SU-DHL-6 (cell line): ENCODE data around the gene CAMK1.

Experiments
- H2AFZ ChIP-seq: fragments of 200-600 bp; sonication (generic); 2 replicates; pipeline ENCODE4 v1.6.1; 2014; ENCODE audit warnings: low read depth, mild to moderate bottlenecking, moderate library complexity, mixed read lengths, antibody characterized with exemption, low read length; ENCODE audit not compliant: severe bottlenecking
- H3F3A ChIP-seq: fragments of 200-600 bp; shearing (Covaris generic); 2 replicates; pipeline ENCODE4 v1.6.0; 2016; ENCODE audit warnings: antibody characterized with exemption, mild to moderate bottlenecking; ENCODE audit not compliant: insufficient read depth
- H3K27ac ChIP-seq: fragments of 200-600 bp; sonication (generic); 2 replicates; pipeline ENCODE4 v1.5.1; 2016; ENCODE audit warnings: low read depth, mild to moderate bottlenecking, low read length, moderate library complexity, mixed read lengths
- H3K27me3 ChIP-seq: fragments of 200-600 bp; sonication (generic), shearing (Covaris generic); 2 replicates; pipeline ENCODE4 v1.6.0; 2014; ENCODE audit warnings: mild to moderate bottlenecking, low read length
- H3K36me3 ChIP-seq: fragments of 200-600 bp; sonication (generic); 2 replicates; pipeline ENCODE4 v1.6.1; 2014; ENCODE audit warnings: mild to moderate bottlenecking, low read length, mixed read lengths
- H3K4me2 ChIP-seq: fragments of 300-600, 200-600 bp; shearing (Covaris generic), sonication (generic); 2 replicates; pipeline ENCODE4 v1.6.0; 2014; ENCODE audit warnings: low read length, low read depth, mild to moderate bottlenecking; ENCODE audit not compliant: poor library complexity, severe bottlenecking
- H3K4me3 ChIP-seq: fragments of 200-600 bp; sonication (generic); 2 replicates; pipeline ENCODE4 v1.5.1; 2014; ENCODE audit warnings: antibody characterized with exemption, low read length, mild to moderate bottlenecking, mixed read lengths; ENCODE audit not compliant: insufficient read depth, poor library complexity, severe bottlenecking
- H3K79me2 ChIP-seq: fragments of 200-600 bp; sonication (generic); 2 replicates; pipeline ENCODE4 v1.6.1; 2014; ENCODE audit warnings: mild to moderate bottlenecking, low read length, moderate library complexity; ENCODE audit not compliant: insufficient read depth
- H3K9ac ChIP-seq: fragments of 200-600 bp; sonication (generic); 2 replicates; pipeline ENCODE4 v1.7.0; 2014; ENCODE audit warnings: mild to moderate bottlenecking, low read length
- H3K9me2 ChIP-seq: fragments of 200-600 bp; sonication (generic); replicated peaks from 2 replicates; pipeline ENCODE4 v1.6.1; 2014; ENCODE audit warnings: low read length; ENCODE audit not compliant: insufficient read depth
- H3K9me3 ChIP-seq: fragments of 200-600 bp; sonication (generic); 2 replicates; pipeline ENCODE4 v1.6.1; 2014; ENCODE audit warnings: low read length, mixed read lengths; ENCODE audit not compliant: insufficient read depth
- H4K20me1 ChIP-seq: fragments of 200-600 bp; sonication (generic); 2 replicates; pipeline ENCODE4 v1.6.1; 2014; ENCODE audit warnings: low read depth, mild to moderate bottlenecking, antibody characterized with exemption, low read length, moderate library complexity, mixed read lengths
- EZH2phosphoT487 ChIP-seq: fragments of 200-600 bp; sonication (generic), shearing (Covaris generic); conservative IDR thresholded peaks from 2 replicates; pipeline ENCODE4 v1.6.1; 2018; ENCODE audit warnings: mild to moderate bottlenecking, antibody characterized with exemption, low read length, moderate library complexity, mixed read lengths
- TF ChIP-seq, protein P1 (sequence below): fragments of 200-600 bp; sonication (generic); IDR thresholded peaks from one replicate; pipeline ENCODE4 v1.5.1; 2017; ENCODE audit warnings: antibody characterized with exemption, mild to moderate bottlenecking, low read length, moderate library complexity; ENCODE audit not compliant: insufficient read depth, poor library complexity, severe bottlenecking

Gene CAMK1

DNA sequence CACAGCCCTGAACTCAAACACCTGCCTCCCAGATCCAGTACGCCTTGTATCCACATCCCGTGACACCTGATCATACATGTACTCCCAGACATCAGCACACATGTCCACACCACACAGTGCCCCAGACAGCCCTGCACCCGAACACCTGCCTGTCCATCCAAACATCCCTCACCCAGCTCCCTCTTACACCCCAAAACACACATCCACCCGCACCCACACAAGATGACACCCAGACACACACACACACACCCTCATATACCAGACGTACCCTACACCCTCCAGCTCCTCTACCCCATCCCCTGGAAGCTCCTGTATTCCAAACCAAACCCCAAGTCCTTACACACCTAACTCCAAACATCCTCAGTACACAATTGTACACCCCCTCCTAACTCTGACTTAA is 735 bp downstream of the CAMK1 start:
- Histone ChIP-seq H3K4me3 (no peak overlapping the region), H3K9ac (no peak overlapping the region), H3K36me3 (no peaks in the 10 kb centered on the region), H3K27ac (no peak overlapping the region), H3F3A (0 out of 2 replicates have a peak, but pooled peaks cover 4% of the 10 kb centered on the region), H3K27me3 (no peaks in the 10 kb centered on the region), H3K4me2 (no peak overlapping the region), H2AFZ (no peak overlapping the region), H4K20me1 (no peaks in the 10 kb centered on the region), H3K79me2 (no peaks in the 10 kb centered on the region), H3K9me2 (no peaks in the 10 kb centered on the region), H3K9me3 (no peaks in the 10 kb centered on the region)
- TF ChIP-seq, protein P1, sequence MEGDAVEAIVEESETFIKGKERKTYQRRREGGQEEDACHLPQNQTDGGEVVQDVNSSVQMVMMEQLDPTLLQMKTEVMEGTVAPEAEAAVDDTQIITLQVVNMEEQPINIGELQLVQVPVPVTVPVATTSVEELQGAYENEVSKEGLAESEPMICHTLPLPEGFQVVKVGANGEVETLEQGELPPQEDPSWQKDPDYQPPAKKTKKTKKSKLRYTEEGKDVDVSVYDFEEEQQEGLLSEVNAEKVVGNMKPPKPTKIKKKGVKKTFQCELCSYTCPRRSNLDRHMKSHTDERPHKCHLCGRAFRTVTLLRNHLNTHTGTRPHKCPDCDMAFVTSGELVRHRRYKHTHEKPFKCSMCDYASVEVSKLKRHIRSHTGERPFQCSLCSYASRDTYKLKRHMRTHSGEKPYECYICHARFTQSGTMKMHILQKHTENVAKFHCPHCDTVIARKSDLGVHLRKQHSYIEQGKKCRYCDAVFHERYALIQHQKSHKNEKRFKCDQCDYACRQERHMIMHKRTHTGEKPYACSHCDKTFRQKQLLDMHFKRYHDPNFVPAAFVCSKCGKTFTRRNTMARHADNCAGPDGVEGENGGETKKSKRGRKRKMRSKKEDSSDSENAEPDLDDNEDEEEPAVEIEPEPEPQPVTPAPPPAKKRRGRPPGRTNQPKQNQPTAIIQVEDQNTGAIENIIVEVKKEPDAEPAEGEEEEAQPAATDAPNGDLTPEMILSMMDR = no peak
- no peak for TF ChIP-seq EZH2phosphoT487

- TF ChIP-seq, protein P1 = no peak
- TF ChIP-seq EZH2phosphoT487 = no peak
Observed at GRCh38 chr3:9768141-9768775, 1.5 kb downstream of the CAMK1 start.

GRCh38 chr3:9767418-9767817 is 2.3 kb downstream of the CAMK1 start:
- Histone ChIP-seq H3K27me3 (no peaks in the 10 kb centered on the region), H3F3A (0 out of 2 replicates have a peak, but pooled peaks cover 4% of the 10 kb centered on the region), H2AFZ (no peak overlapping the region), H4K20me1 (no peaks in the 10 kb centered on the region), H3K9me2 (no peaks in the 10 kb centered on the region), H3K27ac (no peak overlapping the region), H3K4me3 (no peak overlapping the region), H3K9ac (no peak overlapping the region), H3K36me3 (no peaks in the 10 kb centered on the region), H3K4me2 (no peak overlapping the region), H3K9me3 (no peaks in the 10 kb centered on the region), H3K79me2 (no peaks in the 10 kb centered on the region)
- TF ChIP-seq, protein P1 = no peak
- no peak for TF ChIP-seq EZH2phosphoT487

More at GRCh38 chr3:9768141-9768775, 1.5 kb downstream of the CAMK1 start:
- no peak overlapping the region for H3K4me2 ChIP-seq
- H3F3A ChIP-seq = 0 out of 2 replicates have a peak, but pooled peaks cover 4% of the 10 kb centered on the region
- no peak overlapping the region for H3K9ac ChIP-seq
- H3K27ac ChIP-seq = no peak overlapping the region
- H4K20me1 ChIP-seq = no peaks in the 10 kb centered on the region
- no peaks in the 10 kb centered on the region for H3K9me3 ChIP-seq
- H2AFZ ChIP-seq = no peak overlapping the region
- no peaks in the 10 kb centered on the region for H3K27me3 ChIP-seq
- no peaks in the 10 kb centered on the region for H3K79me2 ChIP-seq
- no peak overlapping the region for H3K4me3 ChIP-seq
- no peaks in the 10 kb centered on the region for H3K36me3 ChIP-seq
- H3K9me2 ChIP-seq = no peaks in the 10 kb centered on the region
